Measurements from ENCODE around the gene ENTHD1. TPM values are rescaled to one million over a fixed set of nuclear protein-coding genes. Genes with fewer than 3 reads are reported as not detected.

The ENTHD1 gene, protein sequence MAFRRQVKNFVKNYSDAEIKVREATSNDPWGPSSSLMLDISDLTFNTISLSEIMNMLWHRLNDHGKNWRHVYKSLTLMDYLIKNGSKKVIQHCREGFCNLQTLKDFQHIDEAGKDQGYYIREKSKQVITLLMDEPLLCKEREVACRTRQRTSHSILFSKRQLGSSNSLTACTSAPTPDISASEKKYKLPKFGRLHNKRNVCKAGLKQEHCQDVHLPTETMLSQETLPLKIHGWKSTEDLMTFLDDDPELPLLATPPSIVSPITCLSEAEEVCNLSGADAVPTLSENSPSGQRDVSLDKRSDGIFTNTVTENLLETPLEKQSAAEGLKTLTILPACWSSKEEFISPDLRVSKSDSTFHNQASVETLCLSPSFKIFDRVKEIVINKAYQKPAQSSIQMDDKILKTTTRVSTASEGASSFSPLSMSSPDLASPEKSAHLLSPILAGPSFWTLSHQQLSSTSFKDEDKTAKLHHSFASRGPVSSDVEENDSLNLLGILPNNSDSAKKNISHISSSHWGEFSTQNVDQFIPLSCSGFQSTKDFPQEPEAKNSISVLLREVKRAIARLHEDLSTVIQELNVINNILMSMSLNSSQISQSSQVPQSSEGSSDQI
- 1 to 10 TPM in 1 of 2 donors, under 1 TPM in 1; 0.31 to 1.5 TPM for total RNA-seq

DNA sequence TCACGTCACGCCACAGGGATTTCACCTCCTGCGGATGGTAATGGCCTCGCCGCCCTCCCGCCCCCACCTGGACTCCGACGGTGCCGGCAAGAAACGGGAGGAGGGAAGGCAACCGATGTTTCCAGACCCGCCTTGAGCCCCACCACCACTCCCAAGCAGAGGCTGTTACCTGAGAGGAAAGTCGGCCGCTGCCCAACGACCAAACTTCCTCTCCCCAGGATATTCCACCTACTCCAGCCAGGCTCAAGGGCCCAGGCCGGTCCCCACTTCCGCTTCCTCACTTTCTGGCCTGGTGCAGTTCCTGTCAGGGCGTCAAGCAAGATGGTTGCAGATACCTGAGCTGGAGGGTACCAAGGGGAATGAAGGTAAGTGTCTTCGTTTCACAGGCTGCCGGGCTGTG is at the start of gene ENTHD1:
Gene ENTHD1 (minus strand): TSS at position 235 of the 400 bp plus-strand sequence. CDS start 6,012 bp downstream, outside the sequence.
- no peak for DNase-seq (ENCODE audit: low spot score in 2 of 2)
- ATAC-seq = no peak
- Mint-ChIP-seq H3K36me3 (peaks cover 0 to 4% of the 10 kb centered on the region in 2 donors), H3K27ac (no peak within 1 kb of the TSS), H3K9me3 (peaks cover 0 to 3% of the 10 kb centered on the region in 2 donors)

DNA sequence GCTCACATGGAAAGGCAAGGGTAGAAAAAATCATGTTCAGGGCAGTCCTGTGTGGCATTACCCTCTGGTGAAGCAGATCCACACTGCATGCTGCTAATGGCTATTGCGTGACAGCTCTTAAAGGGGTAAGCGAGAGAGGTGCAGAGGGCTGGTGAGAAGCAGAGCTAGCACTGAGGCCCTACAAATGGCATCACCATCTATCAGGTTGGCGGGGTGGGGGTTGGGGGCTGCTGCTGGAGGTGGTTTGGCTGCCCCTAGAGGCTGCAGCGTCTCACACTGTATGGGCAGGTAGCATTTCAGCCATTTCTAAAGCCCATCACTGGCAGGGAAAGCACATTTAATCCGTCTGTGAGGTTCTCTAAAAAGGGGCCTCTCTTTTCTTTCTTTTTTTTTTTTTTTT is 49.8 kb upstream of the ENTHD1 start:
- Mint-ChIP-seq H3K27ac (peak overlapping the region; percentile 82 to 94), H3K9me3 (no peaks in the 10 kb centered on the region), H3K36me3 (peaks cover 0 to 15% of the 10 kb centered on the region in 2 donors)
- ATAC-seq (peak; percentile 15 to 16), DNase-seq (ENCODE audit: low spot score in 2 of 2) (no peak)

DNA sequence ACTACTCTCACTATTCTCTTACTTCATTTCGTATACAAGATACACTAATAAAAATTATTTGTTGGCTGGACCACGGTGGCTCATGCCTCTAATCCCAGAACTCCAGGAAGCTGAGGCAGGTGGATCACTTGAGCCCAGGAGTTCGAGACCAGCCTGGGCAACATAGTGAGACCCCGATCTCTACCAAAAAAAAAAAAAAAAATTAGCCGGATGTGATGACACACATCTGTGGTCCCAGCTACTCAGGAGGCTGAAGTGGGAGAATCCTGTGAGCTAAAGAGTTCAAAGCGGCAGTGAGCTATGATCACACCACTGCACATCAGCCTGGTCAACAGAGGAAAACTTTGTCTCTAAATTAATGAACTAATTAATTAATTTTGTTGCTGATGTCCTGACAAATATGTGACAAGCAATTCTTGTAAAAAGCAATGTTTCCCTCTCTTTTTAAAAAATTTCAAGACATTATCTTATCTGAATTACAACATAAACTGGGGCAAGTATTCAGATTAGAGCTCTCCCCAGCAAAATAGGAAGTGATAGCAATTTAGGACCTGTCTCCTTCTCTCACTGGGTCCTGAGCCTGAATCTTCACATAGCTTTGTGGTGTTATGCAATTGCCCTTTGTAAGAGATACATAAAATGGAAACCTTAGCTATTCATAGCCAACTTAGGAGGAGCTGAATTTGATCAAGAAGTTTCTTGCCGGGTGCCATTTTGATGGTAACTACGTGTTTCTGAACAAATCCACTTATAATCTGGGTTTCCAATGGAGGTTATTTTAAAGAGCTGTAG is 49.1 kb upstream of the ENTHD1 start:
- Mint-ChIP-seq H3K9me3 (no peaks in the 10 kb centered on the region), H3K36me3 (peaks cover 0 to 13% of the 10 kb centered on the region in 2 donors), H3K27ac (peak overlapping the region; percentile 82 to 94)
- DNase-seq (ENCODE audit: low spot score in 2 of 2) (no peak), ATAC-seq (peak in 1 of 2 donors; percentile 23)

DNA sequence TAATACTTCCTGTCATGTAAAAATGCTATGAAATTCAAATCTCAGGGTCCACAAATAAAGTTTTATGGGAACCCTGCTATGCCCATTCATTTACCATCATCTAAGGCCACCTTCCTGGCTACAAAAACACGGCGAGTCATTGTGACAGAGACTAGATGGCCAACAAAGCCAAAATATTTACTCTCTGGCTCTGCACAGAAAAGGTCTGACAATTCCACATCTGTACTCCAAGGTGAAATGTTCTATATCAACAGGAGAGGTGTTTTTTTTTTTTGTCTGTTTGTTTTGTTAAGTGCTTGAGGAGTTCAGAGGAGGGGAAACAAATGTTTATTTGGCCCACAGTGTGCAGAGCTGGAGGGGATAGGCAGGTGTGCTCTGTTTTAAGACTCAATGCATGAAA is 48.0 kb upstream of the ENTHD1 start:
- peak overlapping the region in 1 of 2 donors; percentile 82 for H3K27ac Mint-ChIP-seq
- peaks cover 2 to 13% of the 10 kb centered on the region in 2 donors for H3K36me3 Mint-ChIP-seq
- ATAC-seq (no peak), DNase-seq (ENCODE audit: low spot score in 2 of 2) (no peak)
- no peaks in the 10 kb centered on the region for H3K9me3 Mint-ChIP-seq

DNA sequence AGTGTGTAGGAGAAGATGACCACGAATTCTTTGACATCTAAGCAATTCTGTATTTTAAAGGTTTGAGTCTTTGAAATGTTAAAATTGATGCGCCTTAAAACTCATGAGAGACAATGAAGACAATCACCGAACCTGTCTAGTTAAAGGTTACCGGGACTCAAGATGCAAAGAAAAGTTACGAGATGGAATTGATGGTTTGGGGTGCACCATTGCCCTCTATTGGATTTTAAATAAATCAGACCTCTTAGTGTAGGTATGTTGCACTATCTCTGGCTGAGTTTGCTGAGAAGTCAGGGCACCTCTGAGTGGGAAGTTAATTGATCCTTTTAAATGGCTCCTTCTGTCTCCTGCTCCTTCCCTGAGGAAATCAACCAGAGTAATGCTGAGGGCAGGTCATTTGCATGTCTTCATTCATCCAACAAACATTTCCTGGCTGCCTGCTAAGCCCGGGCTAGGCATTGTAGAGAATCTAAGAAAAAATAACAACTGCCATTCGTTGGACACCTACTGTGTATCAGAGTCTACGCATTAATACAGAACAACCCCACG is 47.3 kb upstream of the ENTHD1 start:
- Mint-ChIP-seq H3K36me3 (peaks cover 6 to 13% of the 10 kb centered on the region in 2 donors), H3K27ac (peak overlapping the region in 1 of 2 donors; percentile 82), H3K9me3 (no peaks in the 10 kb centered on the region)
- ATAC-seq (peak; percentile 13 to 33), DNase-seq (ENCODE audit: low spot score in 2 of 2) (no peak)

DNA sequence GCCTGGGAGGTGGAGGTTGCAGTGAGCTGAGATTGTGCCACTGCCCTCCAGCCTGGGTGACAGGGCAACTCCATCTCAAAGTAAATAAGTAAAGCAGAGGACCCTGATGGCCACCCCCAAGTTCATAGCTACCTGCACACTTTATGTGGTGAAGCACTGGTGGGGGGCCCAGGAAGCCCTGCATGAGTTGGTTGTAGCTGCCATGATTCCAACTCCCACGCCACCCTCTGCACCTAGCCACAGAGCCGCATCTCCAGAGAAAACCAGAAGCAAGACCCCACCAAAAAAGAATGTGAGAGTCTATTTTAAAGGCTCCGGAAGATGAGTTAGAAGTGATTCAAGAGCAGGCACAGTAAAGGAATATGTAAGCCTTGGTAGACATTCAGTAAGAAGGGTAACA is 46.3 kb upstream of the ENTHD1 start:
- ATAC-seq = peak; percentile 14 to 28
- peaks cover 6 to 7% of the 10 kb centered on the region in 2 donors for H3K36me3 Mint-ChIP-seq
- no peaks in the 10 kb centered on the region for H3K9me3 Mint-ChIP-seq
- DNase-seq (ENCODE audit: low spot score in 2 of 2) = no peak
- H3K27ac Mint-ChIP-seq = peak overlapping the region in 1 of 2 donors; percentile 82

DNA sequence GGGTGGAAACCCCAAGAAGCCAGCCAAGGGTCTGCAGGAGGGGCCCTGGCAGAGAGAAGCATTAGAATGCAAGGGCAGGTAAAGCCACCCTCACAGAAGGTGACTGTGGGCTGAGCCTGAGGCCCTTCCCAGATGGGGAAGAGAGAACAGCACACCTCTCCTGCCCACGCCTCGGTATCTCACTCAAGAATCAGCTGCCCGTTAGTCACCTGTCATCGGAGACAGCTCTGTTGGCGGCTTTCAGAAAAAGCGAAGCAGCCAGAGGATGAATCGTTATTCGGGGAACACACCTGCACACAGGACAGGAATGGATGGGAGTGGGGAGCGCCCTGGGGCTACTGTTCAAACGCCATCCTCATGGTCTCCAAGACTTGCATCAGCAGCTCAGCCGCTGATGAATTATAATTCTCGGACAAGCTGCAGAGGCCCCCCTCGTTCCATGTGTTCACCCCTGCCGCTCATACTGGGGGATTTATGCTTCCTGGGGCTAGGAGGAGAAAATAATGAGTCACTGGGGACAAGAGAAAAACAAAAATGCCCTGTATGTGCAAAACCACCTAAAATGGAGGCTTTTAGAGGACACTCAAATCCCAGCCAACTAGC is 45.0 kb upstream of the ENTHD1 start:
- Mint-ChIP-seq H3K27ac (peak overlapping the region; percentile 89 to 98), H3K36me3 (peaks cover 7 to 11% of the 10 kb centered on the region in 2 donors), H3K9me3 (no peaks in the 10 kb centered on the region)
- peak in 1 of 2 donors; percentile 72 for DNase-seq (ENCODE audit: low spot score in 2 of 2)
- peak; percentile 69 to 73 for ATAC-seq

DNA sequence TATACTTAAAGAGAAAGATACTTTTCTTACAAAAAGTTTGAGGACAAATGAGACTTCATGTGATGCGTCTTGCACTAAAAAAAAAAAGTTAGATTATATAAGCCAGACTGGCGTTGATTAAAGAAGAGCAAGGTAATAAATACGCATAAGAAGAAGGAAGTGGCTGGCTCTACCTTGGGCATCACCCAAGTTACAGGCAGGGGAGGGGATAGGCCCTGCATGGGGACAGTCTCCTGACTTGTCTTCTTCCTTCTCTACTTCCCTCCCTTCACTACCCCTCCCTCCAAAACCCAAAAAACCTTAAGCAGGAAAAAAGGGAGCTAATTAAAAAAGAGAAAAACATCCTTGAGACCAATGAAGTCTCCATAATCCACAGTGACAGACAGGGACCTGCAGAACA is 44.3 kb upstream of the ENTHD1 start:
- DNase-seq (ENCODE audit: low spot score in 2 of 2) = no peak
- Mint-ChIP-seq H3K9me3 (no peaks in the 10 kb centered on the region), H3K36me3 (peaks cover 5 to 11% of the 10 kb centered on the region in 2 donors), H3K27ac (peak overlapping the region; percentile 63 to 98)
- ATAC-seq = no peak

DNA sequence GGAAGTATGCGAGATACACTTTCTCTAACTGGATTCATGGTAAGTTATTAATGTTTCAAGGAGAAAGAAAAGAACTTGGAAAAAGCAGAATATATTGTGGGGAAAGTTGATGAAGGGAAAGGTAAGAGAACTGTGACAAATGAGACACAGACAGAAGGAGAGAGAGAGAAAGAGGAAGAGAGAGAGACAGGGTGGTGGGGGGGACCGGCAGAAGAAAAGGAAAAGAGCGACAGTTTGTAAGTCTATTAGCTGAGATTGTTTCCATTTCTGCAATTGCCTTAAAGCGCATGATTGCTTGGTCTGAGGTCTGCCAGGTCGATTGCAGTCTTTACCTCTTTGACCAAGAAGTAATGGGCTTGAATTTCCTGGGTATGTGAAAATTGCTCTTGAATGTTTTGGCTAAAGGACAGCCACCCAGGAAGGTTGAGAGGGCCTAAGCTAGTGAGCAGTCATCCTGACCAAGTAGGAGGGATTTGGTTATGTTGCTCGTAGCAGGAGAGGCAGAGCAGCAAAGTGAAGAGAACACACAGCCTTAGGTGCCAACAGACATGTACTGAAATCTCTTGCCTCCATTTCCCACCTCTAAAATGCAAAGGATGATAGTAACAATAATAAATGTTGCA is 43.1 kb upstream of the ENTHD1 start:
- Mint-ChIP-seq H3K27ac (peak overlapping the region; percentile 73 to 98), H3K9me3 (no peaks in the 10 kb centered on the region), H3K36me3 (peaks cover 0 to 11% of the 10 kb centered on the region in 2 donors)
- DNase-seq (ENCODE audit: low spot score in 2 of 2) = no peak
- no peak for ATAC-seq

DNA sequence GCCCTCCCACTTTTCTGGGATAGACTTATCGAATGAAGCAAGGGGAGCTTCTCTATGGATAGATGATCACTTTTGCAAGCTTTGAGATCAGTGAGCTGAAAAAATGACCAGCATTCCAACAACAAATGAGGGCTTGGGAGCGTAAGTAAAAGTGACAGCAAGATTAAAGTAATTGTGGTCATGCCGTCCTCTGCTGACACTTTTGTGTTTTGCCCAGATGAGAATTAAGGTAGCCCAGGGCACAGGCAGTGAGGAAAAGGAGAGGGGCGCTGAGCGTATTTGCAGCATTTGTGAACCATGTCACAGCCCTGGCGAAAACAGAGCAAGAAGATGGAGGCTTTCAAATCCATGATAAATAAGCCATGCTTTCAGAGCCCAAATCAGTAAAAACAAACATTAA is 42.1 kb upstream of the ENTHD1 start:
- peak overlapping the region; percentile 73 to 98 for H3K27ac Mint-ChIP-seq
- H3K9me3 Mint-ChIP-seq = no peaks in the 10 kb centered on the region
- H3K36me3 Mint-ChIP-seq = peaks cover 0 to 11% of the 10 kb centered on the region in 2 donors
- ATAC-seq (no peak), DNase-seq (ENCODE audit: low spot score in 2 of 2) (no peak)

DNA sequence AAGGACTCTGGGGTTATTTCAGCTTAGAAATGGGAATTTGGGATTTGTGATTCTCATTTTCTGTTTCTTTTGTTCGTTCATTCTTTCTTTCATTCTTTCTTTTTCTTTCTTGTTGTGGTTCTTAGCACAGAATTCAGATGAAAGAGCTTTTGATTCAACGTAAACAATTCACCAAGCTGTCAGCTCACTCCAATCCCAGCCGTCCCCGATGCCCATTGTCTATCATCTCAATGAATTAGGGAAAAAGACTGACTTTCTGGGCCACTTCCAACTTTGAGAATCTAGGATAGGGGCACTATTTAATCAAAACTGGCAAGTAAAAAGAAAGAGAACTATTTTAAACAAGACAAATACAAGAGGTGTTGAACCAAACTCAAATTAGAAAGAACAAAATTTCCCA is 41.6 kb upstream of the ENTHD1 start:
- peaks cover 0 to 11% of the 10 kb centered on the region in 2 donors for H3K36me3 Mint-ChIP-seq

DNA sequence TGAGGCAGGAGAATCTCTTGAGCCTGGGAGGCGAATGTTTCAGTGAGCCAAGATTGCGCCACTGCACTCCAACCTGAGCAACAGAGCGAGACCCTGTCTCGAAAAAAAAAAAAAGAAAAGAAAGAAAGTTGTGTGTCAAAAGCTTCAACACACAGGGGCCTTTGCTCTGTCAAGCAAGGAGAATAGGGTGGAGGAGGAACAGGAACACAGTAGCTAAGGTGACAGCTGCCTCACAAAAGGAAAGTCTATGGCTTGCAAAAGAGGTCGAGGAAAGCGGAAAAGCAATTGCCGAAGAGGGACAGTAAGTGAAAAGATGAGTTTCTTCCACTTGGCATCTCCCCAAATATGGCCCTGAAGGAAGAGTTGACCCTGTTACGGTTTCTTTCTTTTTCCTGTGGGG is 40.2 kb upstream of the ENTHD1 start:
- DNase-seq (ENCODE audit: low spot score in 2 of 2) (no peak), ATAC-seq (peak in 1 of 2 donors; percentile 8)
- H3K9me3 Mint-ChIP-seq = no peaks in the 10 kb centered on the region
- peaks cover 0 to 13% of the 10 kb centered on the region in 2 donors for H3K36me3 Mint-ChIP-seq
- peak overlapping the region; percentile 95 to 98 for H3K27ac Mint-ChIP-seq

More for the DNA sequence above, 41.6 kb upstream of the ENTHD1 start:
- Mint-ChIP-seq H3K27ac (peak overlapping the region; percentile 95 to 98), H3K9me3 (no peaks in the 10 kb centered on the region)
- DNase-seq (ENCODE audit: low spot score in 2 of 2) = no peak
- ATAC-seq = no peak

DNA sequence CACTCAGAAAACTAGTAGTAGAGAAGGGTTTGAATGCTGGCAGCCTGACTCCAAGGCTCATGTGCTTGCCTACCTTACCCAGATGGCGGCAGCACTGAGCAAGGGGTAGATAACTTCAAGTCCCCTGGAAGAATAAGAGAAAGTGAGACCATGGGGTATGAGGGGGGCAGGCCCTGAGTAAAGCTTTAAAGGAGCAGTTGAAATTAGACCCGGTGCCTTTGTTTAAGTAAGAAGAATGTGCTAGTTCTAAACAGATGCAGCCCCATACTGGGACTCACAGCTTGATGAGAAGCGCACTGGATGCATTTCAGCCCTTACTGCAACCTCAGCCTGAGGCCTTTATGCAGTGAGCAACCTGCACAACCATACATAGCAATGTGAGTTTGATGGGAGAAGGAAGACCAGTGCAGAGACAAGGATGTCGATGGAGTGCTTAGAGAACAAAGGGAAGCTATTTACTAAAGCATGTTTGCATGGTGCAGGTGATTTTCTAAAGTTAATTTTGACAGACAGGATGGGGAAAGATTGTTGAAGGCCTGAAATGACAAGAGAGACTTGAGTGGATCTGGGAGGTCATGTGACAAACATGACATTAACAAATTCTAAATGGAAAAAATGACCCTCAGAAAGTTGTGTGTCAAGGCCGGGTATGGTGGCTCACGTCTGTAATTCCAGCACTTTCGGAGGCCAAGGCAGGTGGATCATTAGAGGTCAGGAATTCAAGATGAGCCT is 39.5 kb upstream of the ENTHD1 start:
- ATAC-seq (peak; percentile 47 to 49), DNase-seq (ENCODE audit: low spot score in 2 of 2) (peak in 1 of 2 donors; percentile 73)
- peaks cover 3 to 19% of the 10 kb centered on the region in 2 donors for H3K36me3 Mint-ChIP-seq
- H3K9me3 Mint-ChIP-seq = no peaks in the 10 kb centered on the region
- H3K27ac Mint-ChIP-seq = peak overlapping the region; percentile 95 to 98

DNA sequence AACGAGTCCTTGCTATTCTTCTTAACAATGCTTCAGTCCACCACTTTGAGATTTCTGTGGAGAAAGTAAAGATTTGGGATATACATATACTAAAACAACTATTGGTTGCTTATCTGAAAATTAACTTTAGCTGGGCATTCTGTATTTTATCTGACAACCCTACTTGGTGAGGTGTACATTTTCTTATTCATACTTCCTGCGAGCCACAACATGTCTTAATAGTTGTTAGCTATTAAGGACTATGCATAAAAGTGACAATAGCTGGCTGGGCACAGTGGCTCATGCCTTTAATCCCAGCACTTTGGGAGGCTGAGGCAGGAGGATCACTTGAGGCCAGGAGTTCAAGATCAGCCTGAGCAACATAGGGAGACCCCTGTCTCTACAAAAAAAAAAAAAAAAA is 38.6 kb upstream of the ENTHD1 start:
- Mint-ChIP-seq H3K36me3 (peaks cover 12 to 28% of the 10 kb centered on the region in 2 donors), H3K27ac (no peak overlapping the region), H3K9me3 (no peaks in the 10 kb centered on the region)
- no peak for DNase-seq (ENCODE audit: low spot score in 2 of 2)
- ATAC-seq = no peak

DNA sequence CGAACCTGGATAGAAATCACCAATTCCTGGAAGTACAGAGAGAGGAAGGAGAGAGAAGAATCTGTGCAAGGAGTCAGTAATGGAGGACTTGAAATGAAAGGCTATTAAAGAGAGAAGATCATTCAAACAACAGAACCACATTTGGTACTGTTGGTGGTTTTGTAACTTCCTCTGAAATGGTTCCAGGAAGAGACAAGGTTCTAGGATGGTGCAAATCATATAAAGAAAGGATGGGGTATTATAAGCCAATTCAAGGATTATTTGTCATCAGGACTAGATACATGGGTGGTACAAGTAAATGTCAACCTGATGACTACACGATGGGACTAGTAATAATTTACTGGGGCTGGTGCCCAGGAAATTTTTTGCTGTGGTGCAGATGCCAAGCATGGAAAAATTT is 37.7 kb upstream of the ENTHD1 start:
- Mint-ChIP-seq H3K36me3 (peaks cover 13 to 25% of the 10 kb centered on the region in 2 donors), H3K9me3 (no peaks in the 10 kb centered on the region), H3K27ac (no peak overlapping the region)
- DNase-seq (ENCODE audit: low spot score in 2 of 2) (no peak), ATAC-seq (peak; percentile 30 to 49)

All from activated naive CD4-positive, alpha-beta T cell treated with anti-CD3 and anti-CD28 coated beads, Interleukin-2, amount 50 U/mL, for 72 hours (primary cell).